ENCODE data around the gene DDX17.

DDX17 gene

DNA sequence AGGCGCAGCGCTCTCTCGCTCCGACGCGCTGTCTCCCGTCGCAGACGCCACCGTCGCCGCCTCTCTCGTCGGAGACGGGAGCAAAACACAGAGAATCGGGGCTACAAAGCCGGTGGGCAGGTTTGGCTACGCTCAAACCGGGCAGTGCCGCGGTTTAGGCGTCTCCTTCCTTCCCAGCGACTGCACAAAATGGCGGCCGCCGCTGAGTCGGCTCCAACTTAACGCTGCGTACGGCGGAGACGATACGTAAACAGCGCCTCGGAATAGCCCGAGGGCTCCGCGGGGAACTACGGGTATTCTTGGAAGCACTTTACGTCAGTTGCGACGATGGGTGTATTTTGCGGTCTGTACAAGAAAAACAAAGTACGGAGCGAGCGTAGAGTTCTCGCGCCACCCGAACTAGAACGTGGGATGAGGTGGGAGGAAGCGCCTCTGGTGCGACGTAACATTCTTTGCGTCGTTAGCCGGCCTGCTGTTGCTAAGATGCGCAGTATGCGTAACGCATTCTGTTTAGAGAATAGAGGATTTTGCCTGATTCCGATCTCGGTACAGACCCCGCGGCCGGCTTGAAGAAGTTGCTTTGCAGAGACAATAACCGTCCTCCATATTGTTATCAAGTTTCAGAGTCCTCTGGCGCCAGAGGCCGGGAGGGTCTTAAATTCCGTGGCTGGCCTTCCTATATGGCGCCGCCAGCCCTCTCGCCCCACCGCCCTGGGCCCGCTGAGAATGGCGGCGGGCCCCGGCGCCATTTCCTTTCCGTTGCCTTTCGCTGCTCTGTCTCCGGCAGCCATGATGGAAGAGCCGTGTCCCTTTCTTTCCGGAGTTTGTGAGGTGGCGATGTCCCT is at the start of gene DDX17:
Gene DDX17, minus strand, starts transcription at position 194 of the 845 bp plus-strand sequence.
- peak; percentile 73 for DNase-seq

DNA sequence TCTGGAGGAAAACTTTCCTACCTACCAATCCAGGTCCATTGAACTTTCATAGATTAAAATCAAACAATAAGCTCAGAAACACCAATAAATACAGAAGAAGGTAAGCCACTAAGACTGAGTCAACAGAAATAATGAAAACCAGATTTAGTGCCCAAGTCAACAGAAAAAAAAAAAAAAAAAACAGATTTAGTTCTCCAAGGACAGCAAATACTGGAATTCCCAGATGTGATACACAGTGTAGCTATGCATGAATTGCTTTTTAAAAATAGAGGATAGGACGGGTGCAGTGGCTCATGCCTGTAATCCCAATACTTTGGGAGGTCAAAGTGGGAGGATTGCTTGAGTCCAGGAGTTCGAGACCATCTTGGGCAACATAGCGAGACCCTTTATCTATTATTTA is 48.2 kb upstream of the DDX17 start:
- DNase-seq, result no peak

DNA sequence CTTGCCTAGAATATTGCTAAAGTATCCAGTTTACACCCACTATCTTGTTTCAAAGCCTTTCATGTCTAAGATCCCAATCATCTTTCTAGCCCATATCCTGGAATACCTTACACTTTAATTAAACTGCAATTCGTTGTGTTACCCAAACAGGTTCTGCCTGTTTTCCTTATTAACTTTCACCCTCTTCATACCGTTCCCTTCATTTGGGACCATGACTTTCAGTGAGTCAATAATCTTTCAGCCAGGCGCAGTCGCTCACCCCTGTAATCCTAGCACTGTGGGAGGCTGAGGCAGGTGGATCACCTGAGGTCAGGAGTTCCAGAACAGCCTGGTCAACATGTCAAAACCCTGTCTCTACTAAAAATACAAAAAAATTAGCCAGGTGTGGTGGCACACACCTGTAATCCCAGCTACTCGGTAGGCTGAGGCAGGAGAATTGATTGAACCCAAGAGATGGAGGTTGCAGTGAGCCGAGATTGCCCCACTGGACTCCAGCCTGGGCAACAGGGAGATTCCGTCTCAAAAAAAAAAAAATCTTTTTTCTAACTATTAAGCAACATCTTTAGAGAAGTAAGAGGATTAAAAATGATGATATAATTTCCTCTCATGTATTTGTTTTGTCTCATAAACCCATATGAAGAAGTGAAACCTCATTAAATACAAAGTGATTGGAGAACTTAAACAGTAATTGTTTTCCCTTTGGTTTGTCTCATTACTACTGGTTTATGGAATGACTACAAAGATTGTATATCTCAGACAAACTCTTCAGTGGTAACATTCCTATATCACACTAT is 43.2 kb upstream of the DDX17 start:
- no peak for DNase-seq

DNA sequence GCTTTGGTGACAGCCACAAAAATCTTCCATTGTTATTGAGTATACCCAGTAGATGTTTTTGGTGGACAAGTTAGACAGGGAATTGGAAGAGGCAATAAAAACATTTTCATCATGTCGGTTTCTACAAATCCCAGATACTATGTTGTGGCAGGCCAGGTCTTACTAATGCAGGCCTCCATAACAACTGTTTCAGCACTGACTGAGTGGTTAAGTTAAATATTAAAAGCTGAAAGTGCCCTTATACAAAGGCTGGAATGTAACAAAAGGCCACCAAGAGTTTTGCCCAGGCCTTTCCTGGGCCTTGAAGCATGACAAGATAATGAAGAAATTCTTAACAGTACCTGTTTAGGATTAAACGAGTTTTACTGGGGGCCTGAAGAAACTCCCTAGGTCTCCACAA is 34.6 kb upstream of the DDX17 start:
- no peak for DNase-seq

DNA sequence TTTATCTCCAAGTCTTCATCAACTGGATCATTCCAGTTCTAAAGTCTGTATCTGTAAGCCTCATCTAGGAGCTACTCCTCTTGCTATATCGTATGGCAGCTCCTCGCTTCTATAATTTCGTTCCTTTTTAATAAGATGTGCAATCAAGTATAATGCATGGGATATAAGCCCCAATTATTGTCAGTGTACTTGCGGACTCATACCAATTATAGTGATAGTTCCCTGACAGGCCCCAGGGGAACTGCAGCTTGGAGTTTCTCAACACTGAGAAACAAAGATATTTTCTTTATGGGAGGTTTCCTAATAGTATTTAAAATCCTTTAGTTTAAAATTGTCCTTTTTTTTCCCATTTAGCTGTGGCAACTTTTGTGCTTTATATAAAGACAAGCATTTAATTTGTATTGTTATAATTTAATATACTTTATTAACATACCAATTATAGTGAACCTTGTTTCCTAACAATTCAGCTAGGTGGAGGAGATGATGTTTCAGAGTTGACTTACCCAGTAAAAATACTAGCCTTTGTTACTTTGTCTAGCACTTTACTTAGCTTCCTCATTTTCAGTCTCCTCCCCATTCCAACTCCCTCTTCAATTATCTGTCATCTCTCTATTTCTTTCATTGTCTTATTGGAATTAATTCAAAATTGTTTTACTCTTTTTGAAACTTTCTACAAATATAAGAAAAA is 25.3 kb upstream of the DDX17 start:
- no peak for DNase-seq

DNA sequence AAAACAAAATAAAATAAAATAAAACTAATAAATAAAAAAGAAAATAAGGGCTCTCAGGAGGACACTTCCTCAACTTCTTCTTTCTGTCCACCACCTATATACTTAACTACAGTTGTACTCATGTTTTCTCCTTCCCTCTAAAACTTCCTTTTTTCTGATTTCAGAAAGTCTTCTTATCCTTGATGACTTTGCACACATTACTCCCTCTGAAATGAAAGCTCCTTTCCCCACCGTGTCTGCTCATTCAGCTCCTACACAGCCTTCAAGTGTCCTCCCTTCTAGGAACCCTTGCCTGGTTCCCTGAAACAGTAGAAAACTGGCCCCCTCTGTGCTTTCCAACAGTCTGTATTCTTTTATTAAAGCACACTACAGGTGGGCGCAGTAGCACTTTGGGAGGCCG is 18.3 kb upstream of the DDX17 start:
- no peak for DNase-seq

DNA sequence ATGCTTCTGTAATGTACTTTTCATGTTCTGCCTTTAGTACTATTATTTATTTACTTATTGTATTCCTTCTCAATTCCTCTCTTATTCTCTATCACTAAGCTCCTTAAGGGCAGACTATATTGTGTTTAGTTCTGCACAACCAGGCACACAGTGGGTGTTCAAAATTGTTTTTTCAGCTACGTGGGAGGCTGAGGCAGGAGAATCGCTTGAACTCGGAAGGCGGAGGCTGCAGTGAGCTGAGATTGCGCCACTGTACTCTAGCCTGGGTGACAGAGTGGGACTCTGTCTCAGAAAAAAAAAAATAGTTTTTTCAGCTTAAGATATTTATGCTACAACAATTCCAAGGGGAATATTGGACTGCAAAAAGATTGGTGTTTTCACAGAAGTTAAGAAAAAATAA is 17.4 kb upstream of the DDX17 start:
- no peak for DNase-seq

DNA sequence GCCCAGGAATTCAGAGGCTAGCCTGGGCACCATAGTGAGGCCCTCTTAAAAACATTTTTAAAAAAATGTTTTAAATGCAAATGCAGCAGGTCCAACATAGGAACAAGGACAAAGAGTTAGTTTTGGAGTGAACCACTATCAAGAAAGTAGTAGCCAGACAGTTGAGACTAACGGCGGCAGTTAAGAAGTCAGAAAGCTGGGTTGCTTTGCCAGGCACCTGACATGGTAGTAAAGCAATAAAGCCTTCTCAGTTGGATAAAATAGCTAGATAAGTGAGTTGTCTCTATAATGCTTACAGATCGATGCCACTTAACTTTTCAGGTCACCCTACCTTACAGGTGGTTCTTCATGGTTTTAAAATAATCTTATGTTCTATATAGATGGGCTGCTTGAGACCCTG is 16.9 kb upstream of the DDX17 start:
- no peak for DNase-seq

DNA sequence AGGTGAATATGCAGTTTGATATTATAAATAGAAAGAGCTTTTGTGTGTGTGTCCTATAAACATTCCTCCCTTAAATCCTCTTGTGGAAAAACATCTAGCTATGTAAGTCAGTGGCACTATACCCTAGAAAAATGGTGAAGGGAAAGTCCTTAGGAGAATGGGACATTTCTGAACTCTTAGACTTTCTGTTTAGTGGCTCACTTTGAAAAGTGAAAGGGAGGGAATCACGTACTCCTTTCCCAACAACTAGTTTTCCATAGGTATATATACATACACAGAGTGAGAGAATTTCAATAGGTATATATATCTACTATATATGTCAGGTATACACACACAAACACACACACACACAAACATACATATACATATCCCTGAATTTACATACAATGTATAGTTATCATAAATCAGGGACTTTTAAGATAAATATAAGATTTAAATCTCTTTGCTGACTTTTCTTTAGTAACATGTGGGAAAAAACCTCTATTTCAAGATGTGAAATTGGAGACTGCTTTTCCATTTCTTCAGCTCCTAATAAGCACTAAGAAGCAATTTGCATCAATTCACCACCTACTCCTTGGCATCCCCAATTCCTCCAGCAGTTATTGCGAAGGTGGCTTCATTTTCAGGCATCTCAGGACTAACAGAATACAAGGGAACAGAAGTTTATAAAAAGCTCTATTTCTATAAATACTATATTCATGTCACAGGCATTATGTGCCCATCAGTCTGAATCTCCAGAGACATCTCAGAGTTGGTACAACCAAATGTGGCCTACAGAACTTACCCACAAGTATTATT is 13.5 kb upstream of the DDX17 start:
- no peak for DNase-seq

DNA sequence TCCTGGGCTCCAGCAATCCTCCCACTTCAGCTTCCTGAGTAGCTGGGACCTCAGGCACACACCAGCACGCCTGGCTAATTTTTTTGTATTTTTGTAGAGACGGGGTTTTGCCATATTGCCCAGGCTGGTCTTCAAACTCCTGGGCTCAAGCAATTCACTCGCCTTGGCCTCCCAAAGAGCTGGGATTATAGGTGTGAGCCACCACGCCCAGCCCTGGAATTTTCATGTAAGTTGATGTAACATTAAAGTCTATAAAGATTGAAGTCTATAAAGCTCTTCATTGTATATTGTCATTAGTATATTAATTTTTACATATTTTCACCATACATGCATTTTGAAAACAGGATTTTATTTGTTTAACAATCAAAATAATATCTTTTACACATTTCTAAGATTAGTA is 12.5 kb upstream of the DDX17 start:
- no peak for DNase-seq

DNA sequence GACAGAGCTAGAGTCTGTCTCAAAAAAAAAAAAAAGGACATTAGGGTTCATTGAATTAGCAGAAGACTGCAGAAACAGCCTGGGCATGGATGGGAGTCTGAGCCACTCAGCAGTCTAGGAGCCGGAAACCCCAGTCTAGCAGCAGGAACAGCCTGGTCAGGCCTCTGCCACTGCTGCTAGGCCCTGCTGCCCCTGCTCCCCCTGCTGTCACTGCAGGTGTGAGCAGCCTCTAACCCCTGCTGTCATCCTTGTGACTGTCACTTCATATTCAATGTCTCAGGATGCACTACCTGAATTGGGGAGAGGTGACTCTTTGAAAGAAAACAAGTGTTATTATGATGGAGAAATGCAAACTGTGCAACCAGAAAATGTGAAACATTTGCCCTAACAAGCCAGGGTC is 7.0 kb upstream of the DDX17 start:
- no peak for DNase-seq

DNA sequence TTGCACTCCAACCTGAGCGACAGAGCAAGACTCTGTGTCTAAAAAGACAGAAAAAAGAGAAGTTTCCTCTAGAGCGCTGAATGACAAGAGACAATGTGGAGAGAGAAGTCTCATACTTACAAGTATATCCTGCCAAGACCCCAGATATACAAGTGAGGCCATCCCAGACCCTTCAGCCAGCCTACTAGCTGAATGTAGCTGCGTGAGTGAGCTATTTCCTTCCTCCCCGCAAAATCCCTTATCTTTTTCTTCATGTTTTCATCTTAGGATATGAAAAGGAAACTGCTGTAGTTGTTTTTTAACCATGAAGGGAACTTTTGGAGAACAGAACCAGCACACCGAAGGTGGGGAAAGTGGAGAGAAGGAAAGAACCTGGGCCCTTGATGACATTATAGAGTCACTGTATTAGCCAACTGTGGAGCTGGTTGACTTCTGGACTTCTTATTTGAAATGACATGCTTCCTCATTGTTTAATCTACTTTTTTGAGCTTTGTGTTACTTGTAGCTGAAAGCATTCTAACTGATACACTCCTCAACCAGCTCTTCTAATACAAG is 4.4 kb upstream of the DDX17 start:
- DNase-seq, result no peak

DNA sequence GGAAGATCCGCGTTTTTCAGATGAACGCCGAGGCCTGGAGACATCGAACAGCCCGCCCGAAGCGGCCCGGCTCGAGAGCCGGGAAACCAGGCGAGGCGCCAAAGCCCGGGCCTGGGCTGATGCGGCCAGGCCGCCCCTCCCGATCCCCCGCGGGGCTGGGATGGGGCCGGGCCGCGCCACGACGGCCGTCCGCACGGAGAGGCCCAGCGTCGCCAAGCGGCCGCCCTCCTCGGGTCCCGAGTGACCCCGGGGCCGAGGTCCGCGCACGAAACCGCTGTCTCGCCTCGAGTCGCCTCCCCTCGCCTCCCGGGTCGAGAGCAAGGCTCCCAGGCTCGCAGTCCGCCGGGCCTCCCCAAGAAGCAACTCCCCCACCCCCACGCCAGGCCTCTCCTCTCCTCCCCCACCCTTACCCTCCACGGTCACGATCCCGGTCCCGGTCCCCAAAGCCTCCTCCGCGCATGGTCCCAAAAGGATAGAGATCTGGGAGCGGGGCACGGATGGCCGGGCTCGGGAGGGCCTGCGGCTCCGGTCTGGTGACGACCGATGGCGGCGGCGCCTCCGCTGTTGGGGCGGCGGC is 482 bp downstream of the DDX17 start:
- DNase-seq, result no peak

DNA sequence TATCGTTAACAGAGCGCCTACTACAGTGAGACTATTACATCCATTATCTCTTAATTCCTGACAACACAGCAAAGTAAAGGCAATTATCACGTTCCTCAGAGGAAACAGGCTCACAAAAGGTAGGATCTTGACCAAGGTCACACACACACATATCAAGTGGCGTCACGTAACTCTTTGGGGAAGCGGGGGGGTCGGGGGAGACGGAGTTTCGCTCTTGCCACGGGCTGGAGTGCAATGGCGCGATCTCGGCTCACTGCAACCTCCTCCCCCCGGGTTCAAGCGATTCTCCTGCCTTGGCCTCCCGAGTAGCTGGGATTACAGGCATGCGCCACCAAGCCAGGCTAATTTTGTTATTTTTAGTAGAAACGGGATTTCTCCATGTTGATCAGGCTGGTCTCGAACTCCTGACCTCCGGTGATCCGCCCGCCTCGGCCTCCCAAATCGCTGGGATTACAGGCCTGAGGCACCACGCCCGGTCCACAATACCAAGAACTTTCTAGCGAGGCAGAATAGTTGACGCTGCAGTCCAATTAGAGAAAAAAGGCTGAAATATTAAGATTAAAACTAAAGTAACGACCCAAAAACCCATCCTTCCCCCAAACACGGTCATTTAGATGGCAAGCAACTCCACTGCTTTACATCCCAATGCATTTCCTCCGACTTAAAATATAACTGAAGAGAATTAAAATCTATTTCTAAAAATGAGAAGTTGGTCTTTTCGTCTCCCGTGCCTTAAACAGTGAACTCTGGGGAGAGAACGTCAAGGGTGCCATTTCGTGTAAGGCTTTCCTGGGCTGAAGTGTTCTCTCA is 1.2 kb downstream of the DDX17 start:
- no peak for DNase-seq

DNA sequence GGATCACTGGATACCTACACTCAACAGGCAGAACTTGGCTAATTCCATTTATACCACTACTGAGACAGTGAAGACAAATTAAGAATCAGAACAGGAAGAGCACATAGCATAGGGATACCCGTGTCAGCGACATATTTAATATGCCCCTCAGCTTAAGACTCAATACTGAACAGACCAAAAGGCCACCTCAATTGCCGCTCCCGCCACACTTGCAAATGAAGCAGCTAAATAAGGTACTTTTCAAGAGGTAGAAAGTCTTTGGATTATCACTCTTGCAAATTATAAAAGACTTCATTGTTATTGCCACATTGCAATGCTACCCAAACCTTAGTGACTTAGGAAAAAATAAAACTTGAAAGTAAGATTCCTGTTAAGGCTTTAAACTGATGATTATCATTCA is 3.1 kb downstream of the DDX17 start:
- no peak for DNase-seq

DNA sequence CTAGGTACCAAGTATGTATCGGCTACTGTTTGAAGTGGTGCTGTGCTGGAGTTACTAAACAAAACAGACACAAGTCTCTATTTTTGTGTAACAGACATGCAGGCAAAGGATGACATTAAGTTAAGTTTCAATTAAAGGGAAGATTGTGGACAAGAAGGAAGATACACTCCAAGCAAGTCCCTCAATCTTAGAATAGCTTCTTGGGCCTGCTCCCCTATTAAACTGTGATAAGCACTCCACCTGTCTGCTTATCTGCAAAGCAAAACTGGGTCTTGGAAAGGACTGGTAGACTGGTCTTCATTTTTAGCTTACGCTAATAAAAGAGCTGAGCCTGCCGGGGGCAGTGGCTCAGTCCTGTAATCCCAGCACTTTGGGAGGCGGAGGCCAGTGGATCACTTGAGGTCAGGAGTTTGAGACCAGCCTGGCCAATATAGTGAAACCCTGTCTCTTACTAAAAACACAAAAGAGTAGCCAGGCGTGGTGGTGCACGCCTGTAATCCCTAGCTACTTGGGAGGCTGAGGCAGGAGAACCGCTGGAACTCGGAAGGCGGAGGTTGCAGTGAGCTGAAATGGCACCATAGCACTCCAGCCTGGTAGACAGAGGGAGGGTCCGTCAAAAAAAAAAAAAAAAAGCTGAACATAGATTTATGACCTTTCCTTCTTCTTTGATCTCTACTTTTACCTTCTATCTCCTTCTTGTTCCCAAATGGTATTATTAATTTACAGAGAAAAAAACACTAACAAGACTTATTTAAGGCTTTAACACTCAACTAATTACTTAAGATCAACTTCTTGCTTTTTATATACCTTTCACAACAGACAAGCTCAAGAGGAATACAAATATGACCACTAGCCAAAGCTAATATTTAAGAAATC is 4.1 kb downstream of the DDX17 start:
- DNase-seq, result no peak

DNA sequence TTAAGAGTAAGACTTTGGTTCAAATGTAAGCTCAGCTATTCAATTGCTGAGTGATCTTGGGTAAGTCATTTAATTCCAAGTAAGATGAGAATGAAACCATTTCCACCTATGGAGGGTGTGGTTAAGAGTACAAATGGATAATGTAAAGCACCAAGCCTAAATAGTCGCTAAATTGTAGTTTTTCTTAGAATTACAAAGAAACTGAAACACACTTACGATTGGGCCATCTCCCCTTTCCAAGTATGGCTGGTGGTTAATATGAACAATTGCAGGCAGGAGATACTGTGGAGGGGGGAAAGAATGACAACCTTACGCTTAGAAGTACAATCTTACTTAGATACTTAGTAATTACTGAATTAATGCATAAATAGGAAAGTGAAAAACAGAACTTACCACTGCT is 8.2 kb downstream of the DDX17 start:
- DNase-seq, result no peak

DNA sequence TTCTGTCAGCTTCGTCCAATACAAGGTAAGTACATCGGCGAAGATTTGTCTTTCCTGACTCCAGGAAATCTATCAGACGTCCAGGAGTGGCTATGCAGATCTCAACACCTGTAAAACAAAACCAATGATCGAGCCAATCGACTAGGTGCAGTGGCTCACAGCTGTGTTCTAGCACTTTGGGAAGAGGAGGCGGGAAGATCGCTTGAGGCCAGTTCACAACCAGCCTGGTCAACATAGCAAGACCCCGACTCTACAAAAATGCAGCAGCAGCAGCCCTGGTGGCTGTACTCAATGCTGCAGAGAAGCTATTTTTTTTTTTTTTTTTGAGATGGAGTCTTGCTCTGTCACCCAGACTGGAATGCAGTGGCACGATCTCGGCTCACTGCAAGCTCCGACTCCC is 11.2 kb downstream of the DDX17 start:
- DNase-seq, result no peak

DNA sequence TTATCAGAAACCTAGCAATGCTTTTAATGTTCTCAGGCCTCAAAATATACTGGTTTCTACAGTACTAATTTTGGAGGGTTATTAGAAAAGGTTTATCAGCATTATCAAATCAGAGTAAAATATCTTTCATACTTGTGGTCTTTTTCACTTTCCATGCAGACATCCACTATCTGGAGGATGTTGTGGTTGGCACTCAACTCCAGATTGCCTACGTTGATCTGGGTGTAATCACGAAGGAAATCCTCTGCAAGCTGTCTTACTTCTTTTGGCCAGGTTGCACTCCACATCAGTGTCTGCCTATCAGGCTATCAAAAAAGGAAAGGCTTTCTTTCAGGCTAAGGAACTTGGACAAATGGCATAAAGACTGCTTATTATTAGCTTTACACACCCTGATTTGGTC is 11.6 kb downstream of the DDX17 start:
- no peak for DNase-seq

DNA sequence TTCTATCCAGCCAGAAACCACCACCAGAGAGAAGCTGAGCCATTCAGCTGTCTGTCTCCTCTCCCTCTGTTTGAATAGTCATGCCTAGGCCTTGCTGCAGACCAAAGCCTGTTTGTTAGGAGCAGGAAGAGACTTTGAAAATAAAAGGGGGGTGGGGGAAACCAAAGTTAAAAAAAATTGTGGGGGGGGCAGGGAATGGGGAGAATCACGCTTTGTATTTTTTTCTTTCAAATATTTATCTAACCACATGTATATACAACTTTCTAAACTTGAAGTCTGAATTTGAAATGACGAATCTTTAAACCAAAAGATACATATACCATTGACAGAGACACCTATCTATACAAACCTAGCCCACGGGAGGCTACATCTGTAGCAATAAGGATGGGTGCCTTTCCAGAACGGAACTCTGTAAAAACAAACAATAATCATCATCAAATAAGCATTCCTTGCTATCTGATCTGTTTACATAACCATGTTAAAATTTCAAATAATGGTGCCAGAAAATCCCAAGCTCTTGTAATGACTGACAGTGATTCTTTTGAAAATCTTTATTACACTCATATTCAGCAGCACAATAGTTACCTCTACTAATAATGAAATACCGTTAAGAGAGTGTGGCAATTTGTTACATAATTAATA is 14.3 kb downstream of the DDX17 start:
- no peak for DNase-seq

Data from NCI-H187 treated with DMSO at 0.1 percent for 48 hours (cell line).